AG04449 (cell line): Measurements from ENCODE around the gene GAA.

Source experiments
- CTCF ChIA-PET: fragments of 350-600 bp; formaldehyde crosslinking; extraction: SDS; loops from one replicate; lab custom pipeline; 2021; ENCODE audit warnings: antibody characterized with exemption; lab: Yijun Ruan, JAX
- POLR2A ChIA-PET: fragments of 400-600, 350-600 bp; formaldehyde crosslinking; extraction: SDS; loops from one replicate; lab custom pipeline; 2020; ENCODE audit warnings: antibody characterized with exemption, inconsistent platforms; lab: Yijun Ruan, JAX
- DNase-seq: peaks from one replicate; pipeline ENCODE4 v3.0.0-alpha.2; 2010; ENCODE audit warnings: low read depth, low spot score
- H3K4me3 ChIP-seq: 2 replicates; pipeline ENCODE4 v1.5.1; 2011; ENCODE audit warnings: low read depth, mild to moderate bottlenecking, control low read depth, low read length
- TF ChIP-seq, protein P1 (sequence below): IDR thresholded peaks from one replicate; pipeline ENCODE4 v1.5.1; 2011; ENCODE audit warnings: mild to moderate bottlenecking, moderate library complexity, low read length, control low read depth, inconsistent platforms; ENCODE audit not compliant: insufficient read depth; ENCODE audit errors: missing control alignments

The GAA gene

DNA sequence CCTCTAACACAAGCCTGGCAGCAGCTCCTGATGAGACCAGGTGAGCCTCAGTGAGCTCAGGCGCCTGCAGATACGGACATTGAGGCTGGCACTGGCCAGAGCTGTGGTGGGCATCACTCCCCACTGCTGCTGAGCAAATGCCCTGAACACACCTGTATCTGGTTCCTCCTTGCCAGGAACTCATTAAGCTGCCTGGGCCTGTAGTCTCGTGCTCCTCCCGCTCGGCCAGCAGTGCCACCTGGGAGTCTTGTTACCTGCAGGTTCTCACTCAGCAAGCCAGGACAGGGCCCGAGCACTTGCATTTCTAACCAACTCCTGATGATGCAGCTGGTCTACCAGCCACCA is 32.2 kb downstream of the GAA start:
- ChIA-PET CTCF (interaction anchor here (0.6 to 2.7 kb wide), 2 partner anchors 9 to 32 kb away, joined by 3 to 10 read pairs; partner anchors contain the start of gene GAA), POLR2A (interaction anchor here (1.7 kb wide), 1 partner anchor 12 kb away, joined by 6 read pairs; no protein-coding TSS in a partner anchor)
- TF ChIP-seq, protein P1, sequence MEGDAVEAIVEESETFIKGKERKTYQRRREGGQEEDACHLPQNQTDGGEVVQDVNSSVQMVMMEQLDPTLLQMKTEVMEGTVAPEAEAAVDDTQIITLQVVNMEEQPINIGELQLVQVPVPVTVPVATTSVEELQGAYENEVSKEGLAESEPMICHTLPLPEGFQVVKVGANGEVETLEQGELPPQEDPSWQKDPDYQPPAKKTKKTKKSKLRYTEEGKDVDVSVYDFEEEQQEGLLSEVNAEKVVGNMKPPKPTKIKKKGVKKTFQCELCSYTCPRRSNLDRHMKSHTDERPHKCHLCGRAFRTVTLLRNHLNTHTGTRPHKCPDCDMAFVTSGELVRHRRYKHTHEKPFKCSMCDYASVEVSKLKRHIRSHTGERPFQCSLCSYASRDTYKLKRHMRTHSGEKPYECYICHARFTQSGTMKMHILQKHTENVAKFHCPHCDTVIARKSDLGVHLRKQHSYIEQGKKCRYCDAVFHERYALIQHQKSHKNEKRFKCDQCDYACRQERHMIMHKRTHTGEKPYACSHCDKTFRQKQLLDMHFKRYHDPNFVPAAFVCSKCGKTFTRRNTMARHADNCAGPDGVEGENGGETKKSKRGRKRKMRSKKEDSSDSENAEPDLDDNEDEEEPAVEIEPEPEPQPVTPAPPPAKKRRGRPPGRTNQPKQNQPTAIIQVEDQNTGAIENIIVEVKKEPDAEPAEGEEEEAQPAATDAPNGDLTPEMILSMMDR, result no peak
- no peak for DNase-seq
- no peak overlapping the region for H3K4me3 ChIP-seq

DNA sequence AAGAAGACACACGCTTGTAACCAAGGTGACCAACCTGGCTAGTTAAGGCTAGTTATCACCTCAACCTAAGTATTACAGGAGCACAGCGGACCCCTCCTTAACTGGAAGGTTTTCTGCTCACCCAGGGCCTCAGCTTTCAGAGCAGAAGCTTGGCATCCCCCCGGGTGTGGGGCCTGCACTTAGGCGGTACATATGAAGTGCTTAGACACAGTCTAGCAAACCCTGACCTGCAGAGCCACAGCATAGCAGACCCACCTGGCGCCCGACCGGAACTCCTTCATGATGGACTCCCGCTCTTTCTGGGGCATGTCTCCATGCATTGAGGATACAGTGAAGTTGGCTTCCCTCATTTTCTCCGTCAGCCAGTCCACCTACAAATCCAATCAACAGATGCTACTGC is 35.8 kb downstream of the GAA start:
- DNase-seq, result no peak
- ChIA-PET POLR2A (no interaction called here), CTCF (no interaction called here)
- TF ChIP-seq, protein P1, result no peak
- H3K4me3 ChIP-seq, result no peak overlapping the region

- TF ChIP-seq, protein P1, result no peak
- CTCF ChIA-PET, result interaction anchor here (2.0 kb wide), 1 partner anchor 38 kb away, joined by 10 read pairs; the partner anchor contains the start of gene GAA
- POLR2A ChIA-PET, result no interaction called here
- no peak for DNase-seq
- H3K4me3 ChIP-seq, result no peak overlapping the region
Observed at GRCh38 chr17:80138856-80139426, 37.6 kb downstream of the GAA start.

DNA sequence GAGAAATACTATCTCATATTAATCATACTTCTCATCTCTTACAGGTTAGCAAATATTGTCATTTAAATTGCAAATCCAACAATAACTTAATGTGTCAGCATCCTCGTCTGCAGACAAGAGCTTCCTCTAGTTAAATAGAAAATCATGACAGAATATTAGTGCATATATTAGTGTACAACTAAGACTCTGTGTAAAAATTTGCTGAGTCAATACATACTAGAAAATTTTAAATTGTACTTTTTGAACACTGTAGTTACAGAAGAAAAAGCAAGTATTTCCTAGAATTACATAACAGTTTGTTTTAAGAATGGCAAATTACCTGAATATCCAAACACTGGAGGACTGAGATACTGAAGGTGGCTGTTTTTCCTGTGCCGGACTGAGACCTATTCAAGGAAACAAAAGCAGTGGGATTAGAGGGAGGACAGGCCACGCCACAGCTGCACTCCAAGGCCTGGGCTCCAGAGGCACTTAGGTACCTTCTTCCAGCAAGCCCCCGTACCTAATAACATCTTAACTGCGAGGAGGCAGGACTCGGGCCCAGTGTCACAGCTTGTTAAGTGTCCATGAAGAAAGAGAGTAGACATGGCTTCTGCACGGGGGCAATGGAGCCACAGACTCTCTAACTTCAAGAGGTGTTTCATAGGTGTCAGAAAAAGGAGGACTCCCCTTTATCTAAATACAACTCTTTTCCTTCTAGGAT is 40.2 kb downstream of the GAA start:
- POLR2A ChIA-PET, result no interaction called here
- H3K4me3 ChIP-seq, result no peak overlapping the region
- TF ChIP-seq, protein P1, result no peak
- CTCF ChIA-PET, result interaction anchor here (1.1 to 2.0 kb wide), 2 partner anchors 13 to 40 kb away, joined by 3 to 11 read pairs; partner anchors contain the start of gene GAA
- no peak for DNase-seq

- CTCF ChIA-PET, result interaction anchor here (1.1 to 2.0 kb wide), 5 partner anchors 18 to 60 kb away, joined by 3 to 11 read pairs (median 4); partner anchors contain the start of gene GAA
- DNase-seq, result no peak
- H3K4me3 ChIP-seq, result no peak overlapping the region
- TF ChIP-seq, protein P1, result no peak
- POLR2A ChIA-PET, result no interaction called here
Observed at GRCh38 chr17:80142929-80143328, 41.5 kb downstream of the GAA start.
